ENCODE results near the gene JAK3.
"Not testable (repeated sequence)": the region's sequence is repeated elsewhere in the genome, so short reads cannot be mapped to it uniquely, and the experiment has no call there.

The JAK3 gene

GRCh38 chr19:17778251-17778967, 69.4 kb downstream of the JAK3 start:
- H3K4me2 ChIP-seq (ENCODE audit: low read length) = peak overlapping the region; percentile 17; the same call in 1 of the 2 replicates
- H3K79me2 ChIP-seq (ENCODE audit: low read length) = no peaks in the 10 kb centered on the region
- H3K27ac ChIP-seq (ENCODE audit: low read length) = peak overlapping the region; percentile 91; the same call in 1 of the 2 replicates
- H3K36me3 ChIP-seq (replicated peaks; ENCODE audit: low read depth, low read length) = peaks cover 48% of the 10 kb centered on the region
- no peaks in the 10 kb centered on the region for H4K20me1 ChIP-seq (ENCODE audit: insufficient read depth, low read length)
- no peak overlapping the region; the same call in 1 of the 2 replicates for H3K9ac ChIP-seq (ENCODE audit: low read length)
- no peaks in the 10 kb centered on the region for H3K9me3 ChIP-seq (ENCODE audit: insufficient read depth, low read length)
- H3K4me3 ChIP-seq (ENCODE audit: low read length) = no peak overlapping the region
- H3K27me3 ChIP-seq (ENCODE audit: low read depth, low read length) = no peaks in the 10 kb centered on the region
- H2AFZ ChIP-seq (ENCODE audit: low read depth, low read length) = no peak overlapping the region
- TF ChIP-seq EZH2phosphoT487 (IDR thresholded peaks at IDR 0.05; ENCODE audit: low read depth) (no peak), CTCF (IDR thresholded peaks at IDR 0.05; ENCODE audit: low read depth, low read length) (no peak)
- peaks cover 40% of the 10 kb centered on the region for H3K4me1 ChIP-seq (ENCODE audit: low read length)

GRCh38 chr19:17777840-17778239, 69.9 kb downstream of the JAK3 start:
- not testable (repeated sequence) for H4K20me1 ChIP-seq (ENCODE audit: insufficient read depth, low read length)

GRCh38 chr19:17775991-17776803, 71.6 kb downstream of the JAK3 start:
- H3K27me3 ChIP-seq (ENCODE audit: low read depth, low read length) = no peaks in the 10 kb centered on the region
- H3K4me3 ChIP-seq (ENCODE audit: low read length) = peak overlapping the region; percentile 47
- H3K4me1 ChIP-seq (ENCODE audit: low read length) = peaks cover 40% of the 10 kb centered on the region
- peak overlapping the region; percentile 66 for H3K4me2 ChIP-seq (ENCODE audit: low read length)
- peak overlapping the region; percentile 67 for H3K9ac ChIP-seq (ENCODE audit: low read length)
- H3K36me3 ChIP-seq (replicated peaks; ENCODE audit: low read depth, low read length) = peaks cover 45% of the 10 kb centered on the region
- no peak overlapping the region for H2AFZ ChIP-seq (ENCODE audit: low read depth, low read length)
- H4K20me1 ChIP-seq (ENCODE audit: insufficient read depth, low read length) = no peaks in the 10 kb centered on the region
- no peaks in the 10 kb centered on the region for H3K9me3 ChIP-seq (ENCODE audit: insufficient read depth, low read length)
- H3K79me2 ChIP-seq (ENCODE audit: low read length) = no peaks in the 10 kb centered on the region
- peak overlapping the region; percentile 91 for H3K27ac ChIP-seq (ENCODE audit: low read length)
- no peak for TF ChIP-seq CTCF (IDR thresholded peaks at IDR 0.05; ENCODE audit: low read depth, low read length)
- TF ChIP-seq EZH2phosphoT487 (IDR thresholded peaks at IDR 0.05; ENCODE audit: low read depth) = 0 out of 2 replicates have a peak, but pooled peaks have one; percentile 25

More at GRCh38 chr19:17777840-17778239, 69.9 kb downstream of the JAK3 start:
- H3K9me3 ChIP-seq (ENCODE audit: insufficient read depth, low read length); H2AFZ ChIP-seq (ENCODE audit: low read depth, low read length); H3K9ac ChIP-seq (ENCODE audit: low read length); H3K79me2 ChIP-seq (ENCODE audit: low read length); H3K4me3 ChIP-seq (ENCODE audit: low read length); H3K27me3 ChIP-seq (ENCODE audit: low read depth, low read length): not testable (repeated sequence)
- Histone ChIP-seq H3K4me1 (ENCODE audit: low read length) (peaks cover 40% of the 10 kb centered on the region), H3K27ac (ENCODE audit: low read length) (peak overlapping the region; percentile 91), H3K36me3 (replicated peaks; ENCODE audit: low read depth, low read length) (peaks cover 50% of the 10 kb centered on the region), H3K4me2 (ENCODE audit: low read length) (peak overlapping the region; percentile 66; the same call in 1 of the 2 replicates)

GRCh38 chr19:17775245-17775927, 72.4 kb downstream of the JAK3 start:
- H3K9ac ChIP-seq (ENCODE audit: low read length) = peak overlapping the region; percentile 67
- peaks cover 47% of the 10 kb centered on the region for H3K36me3 ChIP-seq (replicated peaks; ENCODE audit: low read depth, low read length)
- peaks cover 40% of the 10 kb centered on the region for H3K4me1 ChIP-seq (ENCODE audit: low read length)
- H3K27ac ChIP-seq (ENCODE audit: low read length) = peak overlapping the region; percentile 91
- TF ChIP-seq CTCF (IDR thresholded peaks at IDR 0.05; ENCODE audit: low read depth, low read length) = peak; percentile 95
- TF ChIP-seq EZH2phosphoT487 (IDR thresholded peaks at IDR 0.05; ENCODE audit: low read depth) = no peak
- H3K4me2 ChIP-seq (ENCODE audit: low read length) = peak overlapping the region; percentile 66
- H3K4me3 ChIP-seq (ENCODE audit: low read length) = peak overlapping the region; percentile 47
- no peaks in the 10 kb centered on the region for H4K20me1 ChIP-seq (ENCODE audit: insufficient read depth, low read length)
- H3K79me2 ChIP-seq (ENCODE audit: low read length) = no peaks in the 10 kb centered on the region
- H3K9me3 ChIP-seq (ENCODE audit: insufficient read depth, low read length) = no peaks in the 10 kb centered on the region
- no peaks in the 10 kb centered on the region for H3K27me3 ChIP-seq (ENCODE audit: low read depth, low read length)
- H2AFZ ChIP-seq (ENCODE audit: low read depth, low read length) = no peak overlapping the region

Data from OCI-LY3 (cell line).